Ishikawa (cell line): ENCODE data around the gene TMEM178B.

Experiments
- CEBPB ChIP-seq: IDR thresholded peaks from 2 replicates; pipeline ENCODE4 v1.6.1; 2012
- CREB1 ChIP-seq: IDR thresholded peaks from 2 replicates; pipeline ENCODE4 v1.6.1; 2012; ENCODE audit warnings: low read depth
- EGR1 ChIP-seq: IDR thresholded peaks from 2 replicates; pipeline ENCODE4 v1.6.1; 2012
- EP300 ChIP-seq: IDR thresholded peaks from 2 replicates; pipeline ENCODE4 v1.6.1; 2012; ENCODE audit warnings: borderline replicate concordance
- FOXM1 ChIP-seq: IDR thresholded peaks from 2 replicates; pipeline ENCODE4 v1.6.1; 2012; ENCODE audit warnings: low read depth, borderline replicate concordance
- NFIC ChIP-seq: IDR thresholded peaks from 2 replicates; pipeline ENCODE4 v1.6.1; 2012
- RAD21 ChIP-seq: IDR thresholded peaks from 2 replicates; pipeline ENCODE4 v1.6.1; 2012; ENCODE audit warnings: low read depth
- TAF1 ChIP-seq: IDR thresholded peaks from 2 replicates; pipeline ENCODE4 v1.6.1; 2012; ENCODE audit warnings: low read depth, mild to moderate bottlenecking
- TCF12 ChIP-seq: IDR thresholded peaks from 2 replicates; pipeline ENCODE4 v1.6.1; 2012; ENCODE audit warnings: low read depth
- TEAD4 ChIP-seq: IDR thresholded peaks from 2 replicates; pipeline ENCODE4 v1.6.1; 2012
- YY1 ChIP-seq: IDR thresholded peaks from 2 replicates; pipeline ENCODE4 v1.6.1; 2012; ENCODE audit warnings: low read depth
- ZBTB7A ChIP-seq: IDR thresholded peaks from 2 replicates; pipeline ENCODE4 v1.6.1; 2012; ENCODE audit warnings: low read depth
- TF ChIP-seq, protein P1 (sequence below): IDR thresholded peaks from 2 replicates; pipeline ENCODE4 v1.6.1; 2012
- TF ChIP-seq, protein P2 (sequence below): IDR thresholded peaks from 2 replicates; pipeline ENCODE4 v1.6.1; 2012
- TF ChIP-seq, protein P3 (sequence below): IDR thresholded peaks from 2 replicates; pipeline ENCODE4 v1.6.1; 2012; ENCODE audit warnings: low read depth, mild to moderate bottlenecking

TMEM178B gene

DNA sequence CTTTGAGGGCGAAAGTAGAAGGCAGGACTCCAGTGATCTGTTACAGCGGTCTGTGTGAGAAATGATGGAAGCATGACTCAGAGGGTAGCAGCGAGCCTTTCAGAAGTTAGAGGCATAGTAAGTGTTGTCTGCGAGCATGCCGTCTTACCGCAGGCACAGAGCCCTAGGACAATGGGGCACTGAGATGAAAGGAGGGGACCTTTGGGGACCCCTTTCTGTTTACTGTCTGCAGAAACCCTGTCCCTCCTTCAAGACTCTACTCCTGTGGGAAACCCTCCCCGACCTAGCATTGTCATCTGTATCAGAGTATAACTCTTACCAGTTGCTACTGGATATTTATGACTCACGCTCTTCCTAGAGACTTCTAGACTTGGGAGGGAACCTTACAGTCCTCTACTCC, 390.1 kb downstream of the TMEM178B start:
- TF ChIP-seq, protein P1, sequence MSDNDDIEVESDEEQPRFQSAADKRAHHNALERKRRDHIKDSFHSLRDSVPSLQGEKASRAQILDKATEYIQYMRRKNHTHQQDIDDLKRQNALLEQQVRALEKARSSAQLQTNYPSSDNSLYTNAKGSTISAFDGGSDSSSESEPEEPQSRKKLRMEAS, result no peak
- TF ChIP-seq YY1, result no peak
- TF ChIP-seq, protein P2, sequence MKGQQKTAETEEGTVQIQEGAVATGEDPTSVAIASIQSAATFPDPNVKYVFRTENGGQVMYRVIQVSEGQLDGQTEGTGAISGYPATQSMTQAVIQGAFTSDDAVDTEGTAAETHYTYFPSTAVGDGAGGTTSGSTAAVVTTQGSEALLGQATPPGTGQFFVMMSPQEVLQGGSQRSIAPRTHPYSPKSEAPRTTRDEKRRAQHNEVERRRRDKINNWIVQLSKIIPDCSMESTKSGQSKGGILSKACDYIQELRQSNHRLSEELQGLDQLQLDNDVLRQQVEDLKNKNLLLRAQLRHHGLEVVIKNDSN, result no peak

DNA sequence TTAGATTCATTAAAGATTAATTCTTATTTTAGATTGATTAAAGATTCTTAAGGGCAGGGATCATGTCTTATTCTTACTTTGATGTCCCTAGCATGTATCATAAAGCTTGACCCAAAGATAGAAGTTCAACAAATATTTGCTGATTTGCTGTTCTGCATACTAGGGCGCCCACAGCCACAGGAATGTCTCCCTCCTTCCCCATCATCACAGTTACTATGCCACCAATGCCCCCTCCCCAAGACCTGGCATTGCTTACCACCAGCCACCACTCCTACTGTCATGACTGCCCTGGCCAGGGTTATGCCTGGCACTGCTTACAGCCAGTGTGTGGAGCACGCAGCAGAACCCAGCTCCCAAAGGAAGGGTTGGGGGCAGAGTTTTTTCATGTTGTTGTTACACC, 390.7 kb downstream of the TMEM178B start:
- no peak for TF ChIP-seq TAF1
- no peak for TF ChIP-seq TCF12
- TF ChIP-seq CREB1, result no peak
- no peak for TF ChIP-seq YY1
- TF ChIP-seq, protein P1, result no peak
- TF ChIP-seq, protein P2, result no peak
- TF ChIP-seq EP300, result no peak

DNA sequence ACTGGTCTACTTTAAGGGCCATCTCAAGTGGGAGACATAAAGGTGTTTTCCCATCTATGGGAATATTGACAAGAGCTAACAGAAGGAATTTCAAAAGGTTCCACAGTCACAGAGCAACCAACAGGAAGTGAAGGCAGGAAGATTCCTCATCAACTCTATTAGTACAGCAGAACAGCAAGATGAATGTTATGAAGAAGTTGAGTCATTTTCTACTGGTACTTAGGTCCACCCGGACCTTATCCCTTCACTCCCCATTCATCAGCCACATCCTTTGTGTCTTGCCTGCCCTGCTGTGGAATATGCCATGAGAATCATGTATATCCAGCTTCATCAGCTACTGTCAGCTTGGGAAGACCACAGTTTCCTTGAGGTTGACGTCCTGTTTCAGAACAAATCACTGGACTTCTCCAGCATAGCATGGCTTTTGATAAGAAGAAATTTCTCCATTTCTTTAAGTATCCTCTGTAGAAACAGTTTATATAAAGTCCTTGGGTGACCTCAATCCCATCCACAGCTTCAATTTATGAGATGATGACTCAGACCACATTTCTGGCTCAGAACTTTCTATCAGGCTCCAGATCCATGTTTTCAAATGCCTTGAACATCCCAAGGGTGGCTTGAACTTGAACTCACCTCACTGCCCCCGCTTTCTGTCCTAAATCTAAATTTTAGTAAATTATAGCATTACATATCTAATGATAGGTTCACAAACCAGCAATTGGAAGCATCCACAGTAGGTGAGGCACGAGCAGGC, 392.5 kb downstream of the TMEM178B start:
- TF ChIP-seq TAF1, result no peak
- TF ChIP-seq TEAD4, result no peak
- TF ChIP-seq, protein P3, sequence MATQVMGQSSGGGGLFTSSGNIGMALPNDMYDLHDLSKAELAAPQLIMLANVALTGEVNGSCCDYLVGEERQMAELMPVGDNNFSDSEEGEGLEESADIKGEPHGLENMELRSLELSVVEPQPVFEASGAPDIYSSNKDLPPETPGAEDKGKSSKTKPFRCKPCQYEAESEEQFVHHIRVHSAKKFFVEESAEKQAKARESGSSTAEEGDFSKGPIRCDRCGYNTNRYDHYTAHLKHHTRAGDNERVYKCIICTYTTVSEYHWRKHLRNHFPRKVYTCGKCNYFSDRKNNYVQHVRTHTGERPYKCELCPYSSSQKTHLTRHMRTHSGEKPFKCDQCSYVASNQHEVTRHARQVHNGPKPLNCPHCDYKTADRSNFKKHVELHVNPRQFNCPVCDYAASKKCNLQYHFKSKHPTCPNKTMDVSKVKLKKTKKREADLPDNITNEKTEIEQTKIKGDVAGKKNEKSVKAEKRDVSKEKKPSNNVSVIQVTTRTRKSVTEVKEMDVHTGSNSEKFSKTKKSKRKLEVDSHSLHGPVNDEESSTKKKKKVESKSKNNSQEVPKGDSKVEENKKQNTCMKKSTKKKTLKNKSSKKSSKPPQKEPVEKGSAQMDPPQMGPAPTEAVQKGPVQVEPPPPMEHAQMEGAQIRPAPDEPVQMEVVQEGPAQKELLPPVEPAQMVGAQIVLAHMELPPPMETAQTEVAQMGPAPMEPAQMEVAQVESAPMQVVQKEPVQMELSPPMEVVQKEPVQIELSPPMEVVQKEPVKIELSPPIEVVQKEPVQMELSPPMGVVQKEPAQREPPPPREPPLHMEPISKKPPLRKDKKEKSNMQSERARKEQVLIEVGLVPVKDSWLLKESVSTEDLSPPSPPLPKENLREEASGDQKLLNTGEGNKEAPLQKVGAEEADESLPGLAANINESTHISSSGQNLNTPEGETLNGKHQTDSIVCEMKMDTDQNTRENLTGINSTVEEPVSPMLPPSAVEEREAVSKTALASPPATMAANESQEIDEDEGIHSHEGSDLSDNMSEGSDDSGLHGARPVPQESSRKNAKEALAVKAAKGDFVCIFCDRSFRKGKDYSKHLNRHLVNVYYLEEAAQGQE, result no peak
- no peak for TF ChIP-seq TCF12
- TF ChIP-seq NFIC, result no peak
- TF ChIP-seq CEBPB, result no peak
- TF ChIP-seq, protein P2, result no peak
- TF ChIP-seq, protein P1, result no peak
- no peak for TF ChIP-seq RAD21
- no peak for TF ChIP-seq FOXM1
- TF ChIP-seq ZBTB7A, result no peak
- TF ChIP-seq YY1, result no peak
- no peak for TF ChIP-seq EP300
- no peak for TF ChIP-seq CREB1
- TF ChIP-seq EGR1, result no peak

DNA sequence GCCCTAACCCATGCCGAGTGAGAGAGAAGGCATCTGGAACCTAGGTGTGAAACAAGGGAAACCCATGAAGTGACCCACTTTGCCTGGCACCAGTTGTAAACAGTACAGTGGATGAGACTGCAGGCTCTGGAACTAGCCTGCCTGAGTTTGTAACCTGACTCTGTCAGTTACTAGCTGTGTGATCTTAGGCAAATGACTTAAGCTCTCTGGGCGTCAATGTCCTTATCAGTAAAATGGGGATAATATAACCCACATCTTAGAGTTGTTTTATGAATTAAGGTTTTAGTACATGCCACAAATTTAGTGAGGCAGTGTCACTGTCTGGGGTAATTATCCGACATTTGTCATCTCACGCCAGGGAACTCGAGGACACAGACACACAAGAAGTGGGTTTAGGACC, 394.5 kb downstream of the TMEM178B start:
- TF ChIP-seq, protein P3, result no peak
- TF ChIP-seq NFIC, result no peak
- TF ChIP-seq EP300, result no peak
- TF ChIP-seq FOXM1, result no peak
- TF ChIP-seq CEBPB, result no peak
- TF ChIP-seq, protein P2, result no peak
- TF ChIP-seq YY1, result no peak
- no peak for TF ChIP-seq RAD21
- TF ChIP-seq TAF1, result no peak

DNA sequence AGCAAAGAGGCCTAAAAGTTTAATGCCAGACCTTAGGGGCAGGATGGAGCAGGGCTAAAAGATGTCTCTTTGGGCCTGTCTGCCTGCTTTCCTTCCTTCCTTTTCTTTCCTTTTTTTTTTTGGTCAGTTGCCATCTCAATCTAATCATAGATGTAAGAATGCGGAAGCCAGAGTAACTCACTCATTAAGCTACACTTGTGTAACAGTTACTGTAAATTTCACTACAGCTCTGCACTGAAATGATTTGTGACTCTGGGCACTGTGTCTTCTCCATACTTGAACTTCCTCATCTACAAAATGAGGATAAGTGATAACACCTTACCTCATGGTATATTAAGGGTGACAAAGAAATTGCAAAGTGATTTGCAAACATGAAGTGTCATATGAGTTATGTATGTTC, 401.8 kb downstream of the TMEM178B start:
- no peak for TF ChIP-seq EP300
- TF ChIP-seq TEAD4, result no peak
- no peak for TF ChIP-seq YY1
- no peak for TF ChIP-seq CEBPB
- TF ChIP-seq TCF12, result no peak
- TF ChIP-seq, protein P2, result no peak
- TF ChIP-seq FOXM1, result no peak
- no peak for TF ChIP-seq ZBTB7A
- no peak for TF ChIP-seq EGR1
